Stimulated activated CD4-positive, alpha-beta T cell treated with anti-CD3 and anti-CD28 coated beads, TNF-alpha, amount 100 ng/mL, for 48 hours (primary cell): Measurements from ENCODE around the gene MARVELD3.
"Not testable (repeated sequence)": the region's sequence is repeated elsewhere in the genome, so short reads cannot be mapped to it uniquely, and the experiment has no call there.

Source experiments
- DNase-seq, 3 donors: peaks; one replicate each; pipeline ENCODE4 v3.0.0-alpha.2; 2020; ENCODE audit warnings: low read depth in 3 of 3

The MARVELD3 gene

DNA sequence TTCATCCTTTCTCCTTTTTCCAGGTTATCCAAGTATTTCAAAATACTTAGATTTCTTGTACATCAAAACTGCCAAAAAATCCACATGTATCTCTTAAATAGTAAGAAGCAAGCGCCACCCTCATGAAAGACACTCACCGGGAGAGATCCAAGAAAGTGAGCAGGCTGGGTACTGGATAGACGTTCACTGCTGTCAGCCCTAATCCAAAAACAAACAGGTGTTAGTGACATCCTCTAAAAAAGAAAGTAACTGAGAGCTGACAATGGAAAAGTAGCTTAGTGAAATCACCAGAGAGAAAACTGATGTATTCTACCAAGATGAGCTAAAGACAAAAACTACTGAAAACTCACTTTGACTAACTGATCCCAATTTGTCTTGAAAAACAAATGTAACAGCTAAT, 46.1 kb downstream of the MARVELD3 start:
- DNase-seq = no peak

DNA sequence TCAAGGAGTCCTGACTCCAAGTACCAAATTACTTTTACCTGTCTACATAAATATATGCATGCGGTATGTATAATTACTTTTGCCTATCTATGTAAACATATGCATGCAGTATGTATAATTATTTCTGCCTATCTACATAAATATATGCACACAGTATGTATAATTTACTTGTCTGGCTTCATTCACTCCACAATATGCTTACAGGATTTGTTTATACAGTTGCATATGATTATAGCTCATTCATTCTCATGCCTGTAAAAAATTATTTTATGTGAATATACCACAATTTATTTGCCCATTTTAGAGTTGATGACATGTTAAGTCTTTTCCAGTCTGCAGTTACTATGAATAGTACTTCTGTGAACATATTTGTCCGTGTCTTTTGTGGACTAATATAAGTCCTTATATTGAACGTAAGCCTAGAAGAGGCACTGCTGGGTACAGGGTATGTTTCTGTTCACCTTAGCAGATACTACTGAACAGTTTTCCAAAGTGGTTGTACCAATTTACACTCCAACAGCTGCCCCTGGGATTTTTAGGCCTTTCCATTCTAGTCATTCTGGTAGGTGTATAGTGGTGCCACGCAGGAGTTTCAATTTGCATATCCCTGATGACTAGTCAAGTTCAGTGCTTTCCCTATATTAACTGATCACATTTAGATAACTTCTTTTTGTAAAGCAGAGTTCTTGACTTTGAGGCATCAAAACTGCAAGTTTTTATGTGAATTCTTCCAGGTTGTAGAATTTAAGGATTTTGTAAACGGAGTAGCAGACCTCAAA, 47.0 kb downstream of the MARVELD3 start:
- no peak for DNase-seq

DNA sequence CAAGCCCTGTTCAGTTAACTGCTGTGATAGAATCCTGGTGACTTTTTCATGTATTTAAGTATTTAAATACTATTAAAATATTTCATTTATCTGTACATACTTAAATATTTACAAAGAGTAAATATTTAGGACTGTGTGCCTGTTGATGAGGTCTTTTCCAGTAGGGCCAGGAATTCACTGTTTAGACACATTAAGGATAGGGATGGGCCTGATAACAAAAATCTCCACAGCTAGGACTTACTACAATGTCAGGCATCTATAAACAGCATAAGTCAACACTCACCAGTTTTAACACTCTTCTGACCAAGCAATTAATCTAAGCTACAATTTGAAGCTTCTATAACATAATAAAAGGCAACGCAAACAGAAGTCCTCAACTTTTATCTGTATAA, 47.6 kb downstream of the MARVELD3 start:
- no peak for DNase-seq

DNA sequence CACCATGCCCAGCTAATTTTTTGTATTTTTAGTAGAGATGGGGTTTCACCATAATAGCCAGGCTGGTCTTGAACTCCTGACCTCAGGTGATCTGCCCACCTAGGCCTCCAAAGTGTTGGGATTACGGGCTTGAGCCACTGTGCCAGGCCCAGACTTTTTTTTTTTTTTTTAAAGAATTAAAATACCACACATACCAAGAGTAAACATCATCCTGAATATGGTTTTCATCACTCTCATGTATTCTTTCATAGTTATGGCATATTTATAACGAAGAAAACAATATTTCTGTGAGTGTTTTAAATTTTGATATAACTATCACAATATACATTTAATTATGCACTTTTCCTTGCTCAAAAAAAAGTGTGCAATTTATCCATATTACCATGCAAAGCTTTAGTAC, 48.2 kb downstream of the MARVELD3 start:
- no peak for DNase-seq

DNA sequence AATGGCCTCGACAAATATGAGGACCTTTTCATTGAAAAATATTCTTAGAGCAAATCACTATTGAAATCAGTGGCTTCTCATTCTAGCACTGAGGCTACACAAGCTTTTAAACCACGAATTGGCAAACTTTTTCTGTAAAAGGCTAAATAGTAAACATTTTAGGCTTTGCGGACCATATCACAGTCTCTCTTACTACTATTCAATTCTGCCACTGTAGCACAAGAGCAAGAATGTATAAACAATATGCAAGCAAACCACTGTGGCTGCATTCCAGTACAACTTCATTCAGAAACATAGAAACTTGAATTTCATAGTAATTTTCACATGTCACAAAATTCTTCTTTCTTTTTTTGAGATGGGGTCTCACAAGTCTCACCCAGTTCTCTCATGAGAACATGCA, 49.4 kb downstream of the MARVELD3 start:
- no peak for DNase-seq

DNA sequence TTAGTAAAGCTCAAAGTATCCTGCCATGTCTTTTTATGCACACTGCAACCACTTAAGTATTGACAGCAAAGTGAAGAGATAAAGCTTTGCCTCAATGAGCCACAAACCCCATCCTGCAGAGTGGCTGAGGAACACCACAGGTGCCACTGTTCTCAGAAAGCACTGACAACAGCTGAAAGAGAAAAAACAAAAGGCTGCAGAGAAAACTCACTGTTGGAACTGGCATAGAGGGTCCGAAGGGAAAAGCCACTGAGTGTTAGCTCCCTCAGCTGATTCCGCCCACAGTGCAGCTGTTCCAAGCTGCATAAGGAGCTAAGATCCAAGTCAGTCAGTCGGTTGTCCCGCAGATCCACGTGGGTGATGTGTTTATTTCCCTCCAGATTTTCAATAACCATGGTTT, 50.3 kb downstream of the MARVELD3 start:
- DNase-seq = no peak

DNA sequence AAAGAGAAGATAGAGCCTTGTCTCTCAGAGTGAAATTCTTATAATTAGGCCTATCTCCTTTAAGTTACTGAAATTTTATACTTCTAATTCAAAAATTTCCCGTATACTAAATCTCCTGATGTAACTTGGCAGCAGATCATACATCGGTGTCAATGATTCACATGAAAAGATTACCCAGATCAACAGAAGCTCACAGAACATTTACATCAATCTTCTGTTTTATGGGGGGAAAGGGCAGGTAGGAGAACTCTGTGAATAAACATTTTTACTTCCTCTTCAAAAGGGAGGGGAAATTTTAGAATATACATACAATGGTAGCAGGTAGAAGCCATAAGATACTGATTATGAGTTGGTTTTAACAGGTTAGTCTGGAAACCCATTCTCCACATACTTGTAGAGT, 55.4 kb downstream of the MARVELD3 start:
- no peak for DNase-seq

DNA sequence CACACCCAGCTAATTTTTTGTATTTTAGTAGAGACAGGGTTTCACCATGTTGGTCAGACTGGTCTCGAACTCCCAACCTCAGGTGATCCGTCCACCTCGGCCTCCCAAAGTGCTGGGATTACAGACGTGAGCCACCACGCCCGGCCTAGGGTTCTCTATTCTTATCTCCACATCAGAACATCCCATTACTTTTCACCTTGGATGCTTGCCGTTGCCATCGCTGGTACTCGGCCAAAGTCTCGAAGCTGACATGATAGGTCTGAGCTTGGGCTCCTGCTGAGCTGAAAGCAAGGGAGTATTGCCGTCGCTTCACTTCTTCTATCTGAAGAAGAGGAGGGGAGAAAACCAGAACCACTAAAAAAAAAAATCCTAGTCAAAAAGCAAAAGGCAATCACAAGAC, 58.3 kb downstream of the MARVELD3 start:
- DNase-seq = not testable (repeated sequence)
